ENCODE data around the gene BCL2L1. TPM values are rescaled to one million over a fixed set of nuclear protein-coding genes. Genes with fewer than 3 reads are reported as not detected.
A peak's percentile ranks its signal among the peaks of the same experiment; 100 is the strongest.

BCL2L1 gene
- total and polyA plus RNA-seq, 2 donors (not counting 3 experiments of a cell fraction or from before 2014, with no cell fraction given): 78.0 to 101 TPM

- ChIA-PET POLR2A (no interaction called here), CTCF (interaction anchor here (3.0 to 5.8 kb wide), 3 partner anchors 14 to 44 kb away, joined by 16 to 30 read pairs (median 18); partner anchors contain the start of gene BCL2L1)
- Histone ChIP-seq H3K79me2 (ENCODE audit: control insufficient read depth, insufficient read depth, low read length) (peaks cover 88% of the 10 kb centered on the region), H4K20me1 (replicated peaks; ENCODE audit: control insufficient read depth, extremely low read depth, insufficient read depth, low read length) (no peaks in the 10 kb centered on the region), H3K27ac (ENCODE audit: insufficient read depth, low read depth, low read length) (no peak overlapping the region), H3K36me3 (ENCODE audit: control insufficient read depth in 2 of 2, extremely low read depth in 1 of 2, insufficient read depth in 2 of 2, low read length in 2 of 2) (peaks cover 9 to 18% of the 10 kb centered on the region in 2 experiments), H2AFZ (ENCODE audit: low read depth, low read length) (no peak overlapping the region), H3K4me2 (ENCODE audit: insufficient read depth, low read length) (no peak overlapping the region), H3K4me1 (ENCODE audit: control insufficient read depth, extremely low read depth, insufficient read depth, low read length) (peaks cover 20% of the 10 kb centered on the region), H3K9me1 (replicated peaks; ENCODE audit: control insufficient read depth, extremely low read depth, insufficient read depth, low read length) (no peaks in the 10 kb centered on the region), H3K4me3 (replicated peaks in 1 of 3; ENCODE audit: insufficient read depth in 1 of 3, low read depth in 1 of 3, low read length in 3 of 3) (no peak overlapping the region), H3K27me3 (ENCODE audit: control insufficient read depth in 2 of 2, insufficient read depth in 2 of 2, low read length in 2 of 2) (no peaks in the 10 kb centered on the region), H3K9me3 (replicated peaks; ENCODE audit: control insufficient read depth, insufficient read depth, low read length) (no peaks in the 10 kb centered on the region), H3K9ac (replicated peaks; ENCODE audit: extremely low read depth, insufficient read depth, low read length) (no peak overlapping the region)
- TF ChIP-seq, protein P1, sequence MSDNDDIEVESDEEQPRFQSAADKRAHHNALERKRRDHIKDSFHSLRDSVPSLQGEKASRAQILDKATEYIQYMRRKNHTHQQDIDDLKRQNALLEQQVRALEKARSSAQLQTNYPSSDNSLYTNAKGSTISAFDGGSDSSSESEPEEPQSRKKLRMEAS (IDR thresholded peaks at IDR 0.05; ENCODE audit: insufficient read depth, insufficient read length): no peak
- TF ChIP-seq POLR2AphosphoS5 (IDR thresholded peaks at IDR 0.05; ENCODE audit: insufficient read depth, low read depth, low read length) (no peak), POLR2A (IDR thresholded peaks at IDR 0.05; ENCODE audit: low read depth, low read length) (no peak), JUN (IDR thresholded peaks at IDR 0.05; ENCODE audit: borderline replicate concordance, insufficient read depth, insufficient read length, low read depth) (no peak), MYC (IDR thresholded peaks at IDR 0.05; ENCODE audit: low read depth, low read length) (no peak), EZH2 (IDR thresholded peaks at IDR 0.05; ENCODE audit: borderline replicate concordance, low read depth, low read length, severe bottlenecking) (no peak), FOS (IDR thresholded peaks at IDR 0.05; ENCODE audit: borderline replicate concordance, insufficient read depth, low read length) (no peak), GATA2 (IDR thresholded peaks at IDR 0.05; ENCODE audit: insufficient read depth, insufficient read length, low read depth, low read length) (no peak)
- TF ChIP-seq, protein P2, sequence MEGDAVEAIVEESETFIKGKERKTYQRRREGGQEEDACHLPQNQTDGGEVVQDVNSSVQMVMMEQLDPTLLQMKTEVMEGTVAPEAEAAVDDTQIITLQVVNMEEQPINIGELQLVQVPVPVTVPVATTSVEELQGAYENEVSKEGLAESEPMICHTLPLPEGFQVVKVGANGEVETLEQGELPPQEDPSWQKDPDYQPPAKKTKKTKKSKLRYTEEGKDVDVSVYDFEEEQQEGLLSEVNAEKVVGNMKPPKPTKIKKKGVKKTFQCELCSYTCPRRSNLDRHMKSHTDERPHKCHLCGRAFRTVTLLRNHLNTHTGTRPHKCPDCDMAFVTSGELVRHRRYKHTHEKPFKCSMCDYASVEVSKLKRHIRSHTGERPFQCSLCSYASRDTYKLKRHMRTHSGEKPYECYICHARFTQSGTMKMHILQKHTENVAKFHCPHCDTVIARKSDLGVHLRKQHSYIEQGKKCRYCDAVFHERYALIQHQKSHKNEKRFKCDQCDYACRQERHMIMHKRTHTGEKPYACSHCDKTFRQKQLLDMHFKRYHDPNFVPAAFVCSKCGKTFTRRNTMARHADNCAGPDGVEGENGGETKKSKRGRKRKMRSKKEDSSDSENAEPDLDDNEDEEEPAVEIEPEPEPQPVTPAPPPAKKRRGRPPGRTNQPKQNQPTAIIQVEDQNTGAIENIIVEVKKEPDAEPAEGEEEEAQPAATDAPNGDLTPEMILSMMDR (IDR thresholded peaks at IDR 0.05; ENCODE audit: extremely low read depth in 1 of 2, insufficient read depth in 1 of 2, low read depth in 1 of 2, low read length in 2 of 2): no peak
- dilution Hi-C loops (cut with MboI; ENCODE audit: extremely low pct_ligation_motif_present, low sequenced_read_pairs): no loop called here
- DNase-seq (ENCODE audit: low read depth, low spot score) (no peak), FAIRE-seq (peak; percentile 50)
- intact Hi-C loops (cut with micrococcal nuclease): no loop called here
- no TSS peak for BruUV-seq (replicated peaks)
Measured at GRCh38 chr20:31705598-31706597, 16.8 kb downstream of the BCL2L1 start.

Data from endothelial cell of umbilical vein (primary cell).